ENCODE measurements around the gene GRIN1. TPM values are rescaled to one million over a fixed set of nuclear protein-coding genes. Genes with fewer than 3 reads are reported as not detected.

Gene GRIN1
- total RNA-seq, 1 donor from 2014 or later, result not detected

GRCh38 chr9:137166380-137167229 lies 27.7 kb downstream of the GRIN1 start:
- no peaks in the 10 kb centered on the region for H3K36me3 ChIP-seq
- no peak overlapping the region for H3K4me3 ChIP-seq
- no peak for DNase-seq
- H3K27ac ChIP-seq (replicated peaks), result no peak overlapping the region
- peaks cover 100% of the 10 kb centered on the region for H3K27me3 ChIP-seq (ENCODE audit: low read depth)
- intact Hi-C loops (cut with micrococcal nuclease), result no loop called here
- no peaks in the 10 kb centered on the region for H3K9me3 ChIP-seq (replicated peaks)
- no peak for TF ChIP-seq CTCF (IDR thresholded peaks at IDR 0.05; ENCODE audit: borderline replicate concordance)
- H3K4me1 ChIP-seq, result peaks cover 52% of the 10 kb centered on the region

GRCh38 chr9:137167277-137167746 lies 28.4 kb downstream of the GRIN1 start:
- no peak for DNase-seq
- H3K4me3 ChIP-seq, result no peak overlapping the region
- intact Hi-C loops (cut with micrococcal nuclease), result no loop called here
- no peaks in the 10 kb centered on the region for H3K36me3 ChIP-seq
- no peaks in the 10 kb centered on the region for H3K9me3 ChIP-seq (replicated peaks)
- peaks cover 45% of the 10 kb centered on the region for H3K4me1 ChIP-seq
- no peak for TF ChIP-seq CTCF (IDR thresholded peaks at IDR 0.05; ENCODE audit: borderline replicate concordance)
- no peak overlapping the region for H3K27ac ChIP-seq (replicated peaks)
- H3K27me3 ChIP-seq (ENCODE audit: low read depth), result peaks cover 93% of the 10 kb centered on the region

GRCh38 chr9:137167747-137168572 lies 29.0 kb downstream of the GRIN1 start:
- Histone ChIP-seq H3K27me3 (ENCODE audit: low read depth) (peaks cover 87% of the 10 kb centered on the region), H3K9me3 (replicated peaks) (no peaks in the 10 kb centered on the region), H3K4me3 (peak overlapping the region; percentile 64), H3K27ac (replicated peaks) (no peak overlapping the region), H3K36me3 (no peaks in the 10 kb centered on the region), H3K4me1 (peaks cover 39% of the 10 kb centered on the region)
- no peak for TF ChIP-seq CTCF (IDR thresholded peaks at IDR 0.05; ENCODE audit: borderline replicate concordance)
- intact Hi-C loops (cut with micrococcal nuclease), result no loop called here
- no peak for DNase-seq

GRCh38 chr9:137168573-137168903 lies 29.6 kb downstream of the GRIN1 start:
- no peak for DNase-seq
- Histone ChIP-seq H3K36me3 (no peaks in the 10 kb centered on the region), H3K4me3 (peak overlapping the region; percentile 64), H3K27ac (replicated peaks) (no peak overlapping the region), H3K9me3 (replicated peaks) (no peaks in the 10 kb centered on the region), H3K4me1 (peaks cover 33% of the 10 kb centered on the region), H3K27me3 (ENCODE audit: low read depth) (peaks cover 81% of the 10 kb centered on the region)
- TF ChIP-seq CTCF (IDR thresholded peaks at IDR 0.05; ENCODE audit: borderline replicate concordance), result no peak
- intact Hi-C loops (cut with micrococcal nuclease), result no loop called here

GRCh38 chr9:137168904-137169856 lies 30.2 kb downstream of the GRIN1 start:
- DNase-seq, result no peak
- no peak overlapping the region for H3K27ac ChIP-seq (replicated peaks)
- no peaks in the 10 kb centered on the region for H3K36me3 ChIP-seq
- peaks cover 32% of the 10 kb centered on the region for H3K4me1 ChIP-seq
- H3K27me3 ChIP-seq (ENCODE audit: low read depth), result peaks cover 74% of the 10 kb centered on the region
- no peaks in the 10 kb centered on the region for H3K9me3 ChIP-seq (replicated peaks)
- intact Hi-C loops (cut with micrococcal nuclease), result no loop called here
- TF ChIP-seq CTCF (IDR thresholded peaks at IDR 0.05; ENCODE audit: borderline replicate concordance), result no peak
- H3K4me3 ChIP-seq, result peak overlapping the region; percentile 64

Measured in left ventricle myocardium inferior (tissue), 1 donor.